WTC11 (cell line): ENCODE data around the gene MRPL14.

Experiments used
- E2F5 ChIP-seq: sonication (generic); formaldehyde crosslinking; IDR thresholded peaks from 2 replicates; pipeline ENCODE4 v1.8.1; 2022; ENCODE audit warnings: mild to moderate bottlenecking, moderate library complexity, missing genetic modification reagents
- KAT7 ChIP-seq: sonication (generic); formaldehyde crosslinking; IDR thresholded peaks from 2 replicates; pipeline ENCODE4 v1.8.1; 2023; ENCODE audit warnings: missing genetic modification reagents, mild to moderate bottlenecking, borderline replicate concordance
- MYBL2 ChIP-seq: sonication (generic); formaldehyde crosslinking; IDR thresholded peaks from 2 replicates; pipeline ENCODE4 v1.8.1; 2023; ENCODE audit warnings: mild to moderate bottlenecking, moderate library complexity, missing genetic modification reagents
- NR3C1 ChIP-seq: sonication (generic); formaldehyde crosslinking; conservative IDR thresholded peaks from 2 replicates; pipeline ENCODE4 v1.8.1; 2023; ENCODE audit warnings: low read depth, mild to moderate bottlenecking, missing genetic modification reagents
- PREB ChIP-seq: sonication (generic); formaldehyde crosslinking; IDR thresholded peaks from 2 replicates; pipeline ENCODE4 v1.8.1; 2022; ENCODE audit warnings: mild to moderate bottlenecking, missing genetic modification reagents, moderate library complexity, borderline replicate concordance
- SP1 ChIP-seq: sonication (generic); formaldehyde crosslinking; conservative IDR thresholded peaks from 2 replicates; pipeline ENCODE4 v1.8.1; 2022; ENCODE audit warnings: missing genetic modification reagents
- TCF7 ChIP-seq: sonication (generic); formaldehyde crosslinking; IDR thresholded peaks from 2 replicates; pipeline ENCODE4 v1.8.0; 2022; ENCODE audit warnings: mild to moderate bottlenecking, low read depth, missing genetic modification reagents, moderate library complexity
- TEAD4 ChIP-seq: sonication (generic); formaldehyde crosslinking; IDR thresholded peaks from 2 replicates; pipeline ENCODE4 v1.8.0; 2022; ENCODE audit warnings: mild to moderate bottlenecking, missing genetic modification reagents
- ZNF232 ChIP-seq: sonication (generic); formaldehyde crosslinking; IDR thresholded peaks from 2 replicates; pipeline ENCODE4 v1.8.0; 2022; ENCODE audit warnings: mild to moderate bottlenecking, missing genetic modification reagents
- TF ChIP-seq, protein P1 (sequence below): fragments of 200-600 bp; IDR thresholded peaks from 2 replicates; pipeline ENCODE4 v1.8.0; 2022; ENCODE audit warnings: antibody characterized with exemption
- TF ChIP-seq, protein P2 (sequence below): sonication (generic); formaldehyde crosslinking; IDR thresholded peaks from 2 replicates; pipeline ENCODE4 v1.8.1; 2022; ENCODE audit warnings: low read depth, missing genetic modification reagents, borderline replicate concordance
- TF ChIP-seq, protein P3 (sequence below): sonication (generic); formaldehyde crosslinking; IDR thresholded peaks from 2 replicates; pipeline ENCODE4 v1.8.0; 2022; ENCODE audit warnings: mild to moderate bottlenecking, missing genetic modification reagents
- TF ChIP-seq, protein P4 (sequence below): sonication (generic); formaldehyde crosslinking; IDR thresholded peaks from 2 replicates; pipeline ENCODE4 v1.8.1; 2023; ENCODE audit warnings: mild to moderate bottlenecking, missing genetic modification reagents, moderate library complexity
- TF ChIP-seq, protein P5 (sequence below): sonication (generic); formaldehyde crosslinking; IDR thresholded peaks from 2 replicates; pipeline ENCODE4 v1.8.1; 2023; ENCODE audit warnings: mild to moderate bottlenecking, missing genetic modification reagents, moderate library complexity

DNA sequence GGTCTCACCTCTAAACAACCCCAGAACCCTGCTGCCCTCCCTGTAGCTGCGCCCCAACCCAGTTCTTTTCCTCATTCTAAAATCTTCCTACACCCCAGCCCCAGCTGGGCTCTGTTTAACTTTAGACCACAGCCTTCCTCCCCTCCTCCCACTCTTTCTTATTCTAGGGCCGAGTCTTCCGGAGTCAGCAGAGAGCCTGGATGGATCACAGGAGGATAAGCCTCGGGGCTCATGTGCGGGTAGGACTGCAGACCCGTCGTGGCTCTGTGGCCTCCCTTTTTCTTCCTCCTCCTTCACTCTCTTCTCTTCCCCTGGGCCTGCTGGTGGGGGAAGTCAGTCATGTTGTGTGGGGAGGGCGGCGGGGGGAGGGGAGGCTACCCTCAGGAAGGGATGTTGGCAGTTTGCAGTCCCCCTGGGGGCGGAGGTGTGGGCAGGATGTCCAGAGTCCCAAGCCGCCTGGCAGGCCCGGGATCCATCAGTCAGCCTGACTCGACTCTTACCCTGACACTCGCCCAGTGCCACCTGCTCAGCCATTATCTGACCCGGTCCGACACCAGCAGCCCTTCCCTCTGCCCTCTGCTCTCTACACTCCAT is 39.4 kb upstream of the MRPL14 start:
- TF ChIP-seq, protein P1, sequence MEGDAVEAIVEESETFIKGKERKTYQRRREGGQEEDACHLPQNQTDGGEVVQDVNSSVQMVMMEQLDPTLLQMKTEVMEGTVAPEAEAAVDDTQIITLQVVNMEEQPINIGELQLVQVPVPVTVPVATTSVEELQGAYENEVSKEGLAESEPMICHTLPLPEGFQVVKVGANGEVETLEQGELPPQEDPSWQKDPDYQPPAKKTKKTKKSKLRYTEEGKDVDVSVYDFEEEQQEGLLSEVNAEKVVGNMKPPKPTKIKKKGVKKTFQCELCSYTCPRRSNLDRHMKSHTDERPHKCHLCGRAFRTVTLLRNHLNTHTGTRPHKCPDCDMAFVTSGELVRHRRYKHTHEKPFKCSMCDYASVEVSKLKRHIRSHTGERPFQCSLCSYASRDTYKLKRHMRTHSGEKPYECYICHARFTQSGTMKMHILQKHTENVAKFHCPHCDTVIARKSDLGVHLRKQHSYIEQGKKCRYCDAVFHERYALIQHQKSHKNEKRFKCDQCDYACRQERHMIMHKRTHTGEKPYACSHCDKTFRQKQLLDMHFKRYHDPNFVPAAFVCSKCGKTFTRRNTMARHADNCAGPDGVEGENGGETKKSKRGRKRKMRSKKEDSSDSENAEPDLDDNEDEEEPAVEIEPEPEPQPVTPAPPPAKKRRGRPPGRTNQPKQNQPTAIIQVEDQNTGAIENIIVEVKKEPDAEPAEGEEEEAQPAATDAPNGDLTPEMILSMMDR, result no peak
- TF ChIP-seq ZNF232 (CRISPR knock-in tag) (no peak), MYBL2 (CRISPR knock-in tag) (no peak), PREB (CRISPR knock-in tag) (no peak), E2F5 (CRISPR knock-in tag) (no peak), TEAD4 (CRISPR knock-in tag) (no peak), TCF7 (CRISPR knock-in tag) (no peak), KAT7 (no peak), SP1 (CRISPR knock-in tag) (no peak), NR3C1 (CRISPR knock-in tag) (no peak)
- TF ChIP-seq, protein P2, sequence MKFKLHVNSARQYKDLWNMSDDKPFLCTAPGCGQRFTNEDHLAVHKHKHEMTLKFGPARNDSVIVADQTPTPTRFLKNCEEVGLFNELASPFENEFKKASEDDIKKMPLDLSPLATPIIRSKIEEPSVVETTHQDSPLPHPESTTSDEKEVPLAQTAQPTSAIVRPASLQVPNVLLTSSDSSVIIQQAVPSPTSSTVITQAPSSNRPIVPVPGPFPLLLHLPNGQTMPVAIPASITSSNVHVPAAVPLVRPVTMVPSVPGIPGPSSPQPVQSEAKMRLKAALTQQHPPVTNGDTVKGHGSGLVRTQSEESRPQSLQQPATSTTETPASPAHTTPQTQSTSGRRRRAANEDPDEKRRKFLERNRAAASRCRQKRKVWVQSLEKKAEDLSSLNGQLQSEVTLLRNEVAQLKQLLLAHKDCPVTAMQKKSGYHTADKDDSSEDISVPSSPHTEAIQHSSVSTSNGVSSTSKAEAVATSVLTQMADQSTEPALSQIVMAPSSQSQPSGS (CRISPR knock-in tag), result no peak
- TF ChIP-seq, protein P3, sequence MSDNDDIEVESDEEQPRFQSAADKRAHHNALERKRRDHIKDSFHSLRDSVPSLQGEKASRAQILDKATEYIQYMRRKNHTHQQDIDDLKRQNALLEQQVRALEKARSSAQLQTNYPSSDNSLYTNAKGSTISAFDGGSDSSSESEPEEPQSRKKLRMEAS (CRISPR knock-in tag), result no peak
- TF ChIP-seq, protein P4, sequence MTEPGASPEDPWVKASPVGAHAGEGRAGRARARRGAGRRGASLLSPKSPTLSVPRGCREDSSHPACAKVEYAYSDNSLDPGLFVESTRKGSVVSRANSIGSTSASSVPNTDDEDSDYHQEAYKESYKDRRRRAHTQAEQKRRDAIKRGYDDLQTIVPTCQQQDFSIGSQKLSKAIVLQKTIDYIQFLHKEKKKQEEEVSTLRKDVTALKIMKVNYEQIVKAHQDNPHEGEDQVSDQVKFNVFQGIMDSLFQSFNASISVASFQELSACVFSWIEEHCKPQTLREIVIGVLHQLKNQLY (CRISPR knock-in tag), result no peak
- TF ChIP-seq, protein P5, sequence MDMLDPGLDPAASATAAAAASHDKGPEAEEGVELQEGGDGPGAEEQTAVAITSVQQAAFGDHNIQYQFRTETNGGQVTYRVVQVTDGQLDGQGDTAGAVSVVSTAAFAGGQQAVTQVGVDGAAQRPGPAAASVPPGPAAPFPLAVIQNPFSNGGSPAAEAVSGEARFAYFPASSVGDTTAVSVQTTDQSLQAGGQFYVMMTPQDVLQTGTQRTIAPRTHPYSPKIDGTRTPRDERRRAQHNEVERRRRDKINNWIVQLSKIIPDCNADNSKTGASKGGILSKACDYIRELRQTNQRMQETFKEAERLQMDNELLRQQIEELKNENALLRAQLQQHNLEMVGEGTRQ (CRISPR knock-in tag), result no peak
